Smooth muscle cell (in vitro differentiated cells): ENCODE data around the gene PHF20. TPM values are rescaled to one million over a fixed set of nuclear protein-coding genes. Genes with fewer than 3 reads are reported as not detected.

Source experiments
- DNase-seq: peaks from one replicate; lab custom pipeline; 2025; ENCODE audit not compliant: unreplicated experiment; lab: John Stamatoyannopoulos, UW
- H2AFZ ChIP-seq: fragments of 200-600 bp; sonication (generic); 2 replicates; pipeline ENCODE4 v1.6.0; 2016; ENCODE audit warnings: antibody characterized with exemption, low read depth, mild to moderate bottlenecking
- H3F3A ChIP-seq: fragments of 200-600 bp; sonication (generic); 2 replicates; pipeline ENCODE4 v1.6.0; 2017; ENCODE audit warnings: antibody characterized with exemption, low read depth
- H3K27ac ChIP-seq: fragments of 200-600 bp; sonication (generic); 2 replicates; pipeline ENCODE4 v1.5.1; 2016; ENCODE audit warnings: low read depth, mild to moderate bottlenecking
- H3K27me3 ChIP-seq: fragments of 200-600 bp; sonication (generic); 2 replicates; pipeline ENCODE4 v1.6.1; 2016; ENCODE audit warnings: low read depth, mild to moderate bottlenecking
- H3K36me3 ChIP-seq: fragments of 200-600 bp; sonication (generic); 2 replicates; pipeline ENCODE4 v1.5.1; 2016; ENCODE audit warnings: low read depth
- H3K4me1 ChIP-seq: fragments of 200-600 bp; sonication (generic); 2 replicates; pipeline ENCODE4 v1.5.1; 2016; ENCODE audit warnings: low read depth
- H3K4me2 ChIP-seq: fragments of 200-600 bp; sonication (generic); 2 replicates; pipeline ENCODE4 v1.6.0; 2016; ENCODE audit warnings: mild to moderate bottlenecking
- H3K4me3 ChIP-seq: fragments of 200-600 bp; sonication (generic); 2 replicates; pipeline ENCODE4 v1.5.1; 2016; ENCODE audit warnings: mild to moderate bottlenecking
- H3K79me2 ChIP-seq: fragments of 200-600 bp; sonication (generic); 2 replicates; pipeline ENCODE4 v1.6.0; 2016; ENCODE audit warnings: low read depth, mild to moderate bottlenecking
- H3K9ac ChIP-seq: fragments of 200-600 bp; sonication (generic); 2 replicates; pipeline ENCODE4 v1.6.0; 2016; ENCODE audit warnings: low read depth
- H3K9me3 ChIP-seq: fragments of 200-600 bp; sonication (generic); replicated peaks from 2 replicates; pipeline ENCODE4 v1.5.1; 2016; ENCODE audit warnings: low read depth
- H4K20me1 ChIP-seq: fragments of 200-600 bp; sonication (generic); 2 replicates; pipeline ENCODE4 v1.6.0; 2016; ENCODE audit warnings: low read depth
- CTCF ChIP-seq: fragments of 200-600 bp; sonication (generic); IDR thresholded peaks from 2 replicates; pipeline ENCODE4 v1.5.1; 2017; ENCODE audit warnings: borderline replicate concordance, mild to moderate bottlenecking, antibody characterized with exemption; ENCODE audit not compliant: insufficient read depth, poor library complexity, severe bottlenecking
- WGBS: methylation state at CpG from one replicate; pipeline ENCODE4 v1.1.7; 2016; ENCODE audit warnings: low lambda C conversion rate; 5-methylcytosine and 5-hydroxymethylcytosine counted together
- polyA plus RNA-seq: library from polyadenylated mRNA; unstranded; fragments of >200 nt; fragmentation: Nextera tagmentation; extraction: Ambion mirVana; gene quantifications from 2 replicates; pipeline ENCODE4 v1.2.1, GENCODE V29; 2016
- total RNA-seq: library from RNA; depleted of rRNA; stranded (reverse); fragments of >200 nt; gene quantifications from 2 replicates; pipeline ENCODE4 v1.2.3, GENCODE V29; 2014

Gene PHF20
- total and polyA plus RNA-seq, 2 experiments from 2014 or later, result 23.3 to 27.4 TPM

GRCh38 chr20:35726842-35727711 is 44.7 kb upstream of the PHF20 start:
- no peak overlapping the region for H3K4me3 ChIP-seq
- H3K79me2 ChIP-seq, result peaks cover 97% of the 10 kb centered on the region
- H3K9ac ChIP-seq, result no peak overlapping the region
- peaks cover 18% of the 10 kb centered on the region for H3F3A ChIP-seq
- DNase-seq, result no peak
- H3K36me3 ChIP-seq, result peaks cover 58% of the 10 kb centered on the region
- no peaks in the 10 kb centered on the region for H3K9me3 ChIP-seq
- no peak overlapping the region for H2AFZ ChIP-seq
- H3K4me2 ChIP-seq, result no peak overlapping the region
- no peak overlapping the region for H3K27ac ChIP-seq
- WGBS, result 97% methylated on average over 20 of the region's 20 CpGs
- no peaks in the 10 kb centered on the region for H3K27me3 ChIP-seq
- peaks cover 100% of the 10 kb centered on the region for H4K20me1 ChIP-seq
- TF ChIP-seq CTCF, result no peak
- H3K4me1 ChIP-seq, result peaks cover 11% of the 10 kb centered on the region

DNA sequence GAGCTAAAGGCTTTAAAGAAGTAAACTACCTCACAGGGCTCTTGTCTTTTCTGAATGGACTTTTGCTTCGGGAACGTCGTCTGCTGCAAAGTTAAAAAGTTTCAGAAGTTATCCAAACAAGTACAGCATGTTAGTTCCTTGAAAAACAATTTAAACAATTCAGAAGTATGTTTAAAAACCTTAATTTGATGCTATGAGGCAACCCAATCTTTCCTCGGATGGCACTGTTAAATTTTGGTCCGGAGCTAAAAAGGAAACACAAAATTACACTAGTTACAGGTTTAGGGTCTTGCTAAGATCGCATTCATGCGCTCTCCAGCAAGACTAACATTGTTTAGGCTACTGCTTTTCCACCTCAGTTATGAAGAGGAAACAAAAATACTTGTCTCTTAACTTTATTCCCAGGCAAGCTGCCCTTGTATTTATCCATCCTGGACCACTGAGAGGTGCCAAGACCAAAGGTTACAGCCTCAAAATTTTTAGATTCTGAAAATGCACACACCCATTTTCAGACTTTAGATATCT is 42.5 kb upstream of the PHF20 start:
- Histone ChIP-seq H3K9ac (no peak overlapping the region), H3K36me3 (peaks cover 53% of the 10 kb centered on the region), H3K4me1 (peaks cover 11% of the 10 kb centered on the region), H2AFZ (no peak overlapping the region), H3K9me3 (no peaks in the 10 kb centered on the region), H3K27ac (peak overlapping the region; percentile 8), H3K4me2 (no peak overlapping the region), H3K79me2 (peaks cover 98% of the 10 kb centered on the region), H3F3A (peaks cover 21% of the 10 kb centered on the region), H3K27me3 (no peaks in the 10 kb centered on the region), H3K4me3 (no peak overlapping the region), H4K20me1 (peaks cover 100% of the 10 kb centered on the region)
- WGBS, result 92% methylated on average over 7 of the region's 7 CpGs
- TF ChIP-seq CTCF, result no peak
- DNase-seq, result no peak

- H3K27me3 ChIP-seq, result no peaks in the 10 kb centered on the region
- peaks cover 11% of the 10 kb centered on the region for H3K4me1 ChIP-seq
- H3K4me2 ChIP-seq, result no peak overlapping the region
- peaks cover 53% of the 10 kb centered on the region for H3K36me3 ChIP-seq
- no peak for TF ChIP-seq CTCF
- peaks cover 98% of the 10 kb centered on the region for H3K79me2 ChIP-seq
- no peaks in the 10 kb centered on the region for H3K9me3 ChIP-seq
- no peak overlapping the region for H2AFZ ChIP-seq
- H3K4me3 ChIP-seq, result no peak overlapping the region
- H3F3A ChIP-seq, result peaks cover 24% of the 10 kb centered on the region
- H3K27ac ChIP-seq, result peak overlapping the region; percentile 56
- 94% methylated on average over 2 of the region's 2 CpGs for WGBS
- DNase-seq, result no peak
- H3K9ac ChIP-seq, result no peak overlapping the region
- H4K20me1 ChIP-seq, result peaks cover 100% of the 10 kb centered on the region
These were observed 41.8 kb upstream of the PHF20 start for GRCh38 chr20:35729836-35730582.
